Measurements from ENCODE around the gene ZNF629.
"Not testable (repeated sequence)": the region's sequence is repeated elsewhere in the genome, so short reads cannot be mapped to it uniquely, and the experiment has no call there.

- not testable (repeated sequence) for TF ChIP-seq CTCF, POLR2A (IDR thresholded peaks at IDR 0.05)
Measured at GRCh38 chr16:30809675-30810074, 22.7 kb upstream of the ZNF629 start.
